Stimulated activated CD4-positive, alpha-beta T cell treated with anti-CD3 and anti-CD28 coated beads, Interleukin-12 subunit alpha, Interleukin-12 subunit beta, amount 100 ng/mL, for 48 hours (primary cell): ENCODE measurements around the gene RUNX2.

Experiments used
- DNase-seq, 3 donors: peaks; one replicate each; pipeline ENCODE4 v3.0.0-alpha.2; 2020; ENCODE audit warnings: low read depth in 2 of 3, low spot score in 1 of 3

Gene RUNX2

GRCh38 chr6:45689926-45690615, 361.9 kb downstream of the RUNX2 start:
- no peak for DNase-seq

GRCh38 chr6:45690846-45691245, 362.7 kb downstream of the RUNX2 start:
- no peak for DNase-seq

- no peak for DNase-seq
Observed at GRCh38 chr6:45691426-45691825, 363.3 kb downstream of the RUNX2 start.

GRCh38 chr6:45692021-45692420, 363.9 kb downstream of the RUNX2 start:
- DNase-seq = no peak

- DNase-seq = no peak
Observed at GRCh38 chr6:45696738-45697137, 368.6 kb downstream of the RUNX2 start.

GRCh38 chr6:45697605-45698004, 369.5 kb downstream of the RUNX2 start:
- DNase-seq = no peak

- no peak for DNase-seq
Observed at GRCh38 chr6:45698046-45698445, 369.9 kb downstream of the RUNX2 start.

- DNase-seq = no peak
Observed at GRCh38 chr6:45699663-45700062, 371.5 kb downstream of the RUNX2 start.

GRCh38 chr6:45702849-45703739, 375.0 kb downstream of the RUNX2 start:
- no peak for DNase-seq

GRCh38 chr6:45704056-45704800, 376.1 kb downstream of the RUNX2 start:
- no peak for DNase-seq

- DNase-seq = no peak
Observed at GRCh38 chr6:45705137-45705855, 377.2 kb downstream of the RUNX2 start.

- DNase-seq = no peak
Observed at GRCh38 chr6:45706319-45706718, 378.2 kb downstream of the RUNX2 start.

- no peak for DNase-seq
Observed at GRCh38 chr6:45707176-45707575, 379.0 kb downstream of the RUNX2 start.

- peak in 2 of 3 donors; percentile 15 to 55 for DNase-seq
Observed at GRCh38 chr6:45709781-45710220, 381.7 kb downstream of the RUNX2 start.

GRCh38 chr6:45710304-45710821, 382.2 kb downstream of the RUNX2 start:
- peak; percentile 85 to 91 (median 88) for DNase-seq

- no peak for DNase-seq
Observed at GRCh38 chr6:45712076-45712475, 383.9 kb downstream of the RUNX2 start.

GRCh38 chr6:45712786-45713185, 384.7 kb downstream of the RUNX2 start:
- DNase-seq = no peak
